HCT116 (cell line): ENCODE data around the gene THOC2. TPM values are rescaled to one million over a fixed set of nuclear protein-coding genes. Genes with fewer than 3 reads are reported as not detected.

Source experiments
- ATAC-seq: fragments of 200-7000 bp; cut with Tn5 transposase; 2 replicates; pipeline ENCODE4 v1.9.1; 2020; ENCODE audit warnings: mild to moderate bottlenecking, moderate library complexity
- BruUV-seq: library from RNA; stranded (reverse); fragments of 400-500 nt; replicated peaks from 2 replicates; lab custom pipeline; 2021; lab: Mats Ljungman, UMichigan
- CTCF ChIA-PET: fragments of 300-600 bp; sonication (Branson Sonifier 250); formaldehyde crosslinking; loops from one replicate; lab custom pipeline; 2021; ENCODE audit warnings: antibody characterized with exemption; lab: Charles Lee
- POLR2A ChIA-PET: fragments of 300-600, 350-600 bp; sonication (Branson Sonifier 250); formaldehyde crosslinking; loops from one replicate; lab custom pipeline; 2021; ENCODE audit warnings: antibody characterized with exemption; lab: Charles Lee
- RAD21 ChIA-PET, 2 experiments: fragments of 300-600 bp; sonication (Branson Sonifier 250); formaldehyde crosslinking; loops; one replicate each; lab custom pipeline; 2023; ENCODE audit warnings: low total read pairs in 2 of 2; ENCODE audit not compliant: uncharacterized antibody in 2 of 2, unreplicated experiment in 2 of 2, low non-redundant PET in 1 of 2; lab: Charles Lee
- DNase-seq: peaks from one replicate; pipeline ENCODE4 v3.0.0-alpha.2; 2010; ENCODE audit warnings: low read depth, low spot score
- H2AFZ ChIP-seq: fragments of 200-600 bp; shearing (Covaris generic), sonication (generic); 2 replicates; pipeline ENCODE4 v1.6.1; 2017; ENCODE audit warnings: low read depth, mixed run types, mixed read lengths, antibody characterized with exemption, low read length; ENCODE audit not compliant: poor library complexity, severe bottlenecking
- H3K27ac ChIP-seq: 2 replicates; pipeline ENCODE4 v1.5.1; 2012; ENCODE audit warnings: low read depth, low read length
- H3K27me3 ChIP-seq: fragments of 200-600 bp; sonication (generic); 2 replicates; pipeline ENCODE4 v1.6.1; 2016; ENCODE audit warnings: mixed run types, low read length, mixed read lengths; ENCODE audit not compliant: insufficient read depth
- H3K36me3 ChIP-seq, 2 experiments: fragments of 200-500 bp in 1 of 2; fragments of 200-600 bp in 1 of 2; sonication (Bioruptor generic) in 1 of 2; sonication (generic) in 1 of 2; 2 replicates each; pipeline versions ENCODE4 v1.5.1 to v1.6.1; 2014 to 2016; ENCODE audit warnings: low read length in 2 of 2, inconsistent platforms in 1 of 2, mixed read lengths in 1 of 2, mixed run types in 1 of 2; ENCODE audit not compliant: insufficient read depth in 2 of 2, control insufficient read depth in 1 of 2
- H3K4me1 ChIP-seq, 2 experiments: fragments of 200-600 bp in 1 of 2; sonication (generic) in 1 of 2; 2 replicates each; pipeline versions ENCODE4 v1.5.1 to v1.6.1; 2012 to 2017; ENCODE audit warnings: low read length in 2 of 2, inconsistent platforms in 1 of 2, mild to moderate bottlenecking in 1 of 2, mixed read lengths in 1 of 2, mixed run types in 1 of 2, moderate library complexity in 1 of 2; ENCODE audit not compliant: insufficient read depth in 2 of 2, control insufficient read depth in 1 of 2
- H3K4me2 ChIP-seq: fragments of 200-600 bp; sonication (generic); 2 replicates; pipeline ENCODE4 v1.6.1; 2017; ENCODE audit warnings: mixed run types, low read length, mixed read lengths
- H3K4me3 ChIP-seq, 2 experiments: fragments of 200-600 bp in 1 of 2; sonication (generic) in 1 of 2; replicated peaks in 1 of 2; 2 replicates each; pipeline ENCODE4 v1.5.1; 2011 to 2016; ENCODE audit warnings: low read length in 2 of 2, control low read depth in 1 of 2, low read depth in 1 of 2, mild to moderate bottlenecking in 1 of 2, mixed read lengths in 1 of 2, mixed run types in 1 of 2
- H3K79me2 ChIP-seq: fragments of 200-600 bp; sonication (generic); 2 replicates; pipeline ENCODE4 v1.6.1; 2017; ENCODE audit warnings: mild to moderate bottlenecking, mixed run types, low read length, moderate library complexity, mixed read lengths; ENCODE audit not compliant: insufficient read depth
- H3K9ac ChIP-seq: fragments of 200-600 bp; sonication (generic); 2 replicates; pipeline ENCODE4 v1.6.1; 2016; ENCODE audit warnings: low read length, mixed read lengths
- H3K9me2 ChIP-seq: fragments of 200-600 bp; sonication (generic), shearing (Covaris generic); 2 replicates; pipeline ENCODE4 v1.6.1; 2017; ENCODE audit warnings: mixed run types, mild to moderate bottlenecking, moderate library complexity; ENCODE audit not compliant: insufficient read depth
- H3K9me3 ChIP-seq, 2 experiments: fragments of 200-500 bp in 1 of 2; fragments of 200-600 bp in 1 of 2; sonication (Bioruptor generic) in 1 of 2; sonication (generic) in 1 of 2; 2 replicates each; pipeline ENCODE4 v1.6.1; 2014 to 2017; ENCODE audit warnings: low read length in 2 of 2, mixed read lengths in 2 of 2, inconsistent platforms in 1 of 2, low read depth in 1 of 2, mild to moderate bottlenecking in 1 of 2, mixed run types in 1 of 2, moderate library complexity in 1 of 2; ENCODE audit not compliant: control insufficient read depth in 1 of 2, insufficient read depth in 1 of 2
- H4K20me1 ChIP-seq: fragments of 200-600 bp; sonication (generic), shearing (Covaris generic); 2 replicates; pipeline ENCODE4 v1.6.1; 2017; ENCODE audit warnings: mixed run types, mild to moderate bottlenecking, moderate library complexity; ENCODE audit not compliant: insufficient read depth
- CBX3 ChIP-seq: IDR thresholded peaks from 2 replicates; pipeline ENCODE4 v1.6.1; 2012; ENCODE audit warnings: low read depth
- EGR1 ChIP-seq: IDR thresholded peaks from 2 replicates; pipeline ENCODE4 v1.6.1; 2012; ENCODE audit warnings: low read depth
- EZH2 ChIP-seq: fragments of 200-600 bp; sonication (generic); IDR thresholded peaks from 2 replicates; pipeline ENCODE4 v1.6.1; 2017; ENCODE audit warnings: antibody characterized with exemption, mixed run types
- FOSL1 ChIP-seq: IDR thresholded peaks from 2 replicates; pipeline ENCODE4 v1.6.1; 2012; ENCODE audit warnings: low read depth
- POLR2A ChIP-seq: IDR thresholded peaks from 2 replicates; pipeline ENCODE4 v1.7.0; 2011; ENCODE audit warnings: borderline replicate concordance; ENCODE audit not compliant: insufficient read depth, insufficient read length; ENCODE audit errors: extremely low read depth
- POLR2AphosphoS5 ChIP-seq: IDR thresholded peaks from 2 replicates; pipeline ENCODE4 v1.6.1; 2011; ENCODE audit warnings: mild to moderate bottlenecking, low read depth, low read length, moderate library complexity
- SIN3A ChIP-seq: IDR thresholded peaks from 2 replicates; pipeline ENCODE4 v1.6.1; 2012; ENCODE audit warnings: low read depth
- TCF7L2 ChIP-seq: IDR thresholded peaks from 2 replicates; pipeline ENCODE4 v1.7.0; 2011; ENCODE audit warnings: borderline replicate concordance, inconsistent platforms; ENCODE audit not compliant: insufficient read depth, insufficient read length; ENCODE audit errors: extremely low read depth
- ZFX ChIP-seq: fragments of 450-650 bp; IDR thresholded peaks from 2 replicates; pipeline ENCODE4 v1.6.1; 2017
- intact Hi-C: fragments of 100-400 bp; cut with micrococcal nuclease; formaldehyde crosslinking; loops from 2 replicates; pipeline ENCODE4 v1.10.0; 2022
- total RNA-seq: library from RNA; stranded (reverse); gene quantifications from one replicate; pipeline ENCODE4 v1.2.1, GENCODE V29; 2021; ENCODE audit not compliant: unreplicated experiment
- TF ChIP-seq, protein P1 (sequence below): IDR thresholded peaks from 2 replicates; pipeline ENCODE4 v1.6.1; 2012; ENCODE audit warnings: low read depth
- TF ChIP-seq, protein P2 (sequence below): IDR thresholded peaks from 2 replicates; pipeline ENCODE4 v1.6.1; 2012

Gene THOC2
- total RNA-seq, 1 experiment from 2014 or later: 85.3 TPM

DNA sequence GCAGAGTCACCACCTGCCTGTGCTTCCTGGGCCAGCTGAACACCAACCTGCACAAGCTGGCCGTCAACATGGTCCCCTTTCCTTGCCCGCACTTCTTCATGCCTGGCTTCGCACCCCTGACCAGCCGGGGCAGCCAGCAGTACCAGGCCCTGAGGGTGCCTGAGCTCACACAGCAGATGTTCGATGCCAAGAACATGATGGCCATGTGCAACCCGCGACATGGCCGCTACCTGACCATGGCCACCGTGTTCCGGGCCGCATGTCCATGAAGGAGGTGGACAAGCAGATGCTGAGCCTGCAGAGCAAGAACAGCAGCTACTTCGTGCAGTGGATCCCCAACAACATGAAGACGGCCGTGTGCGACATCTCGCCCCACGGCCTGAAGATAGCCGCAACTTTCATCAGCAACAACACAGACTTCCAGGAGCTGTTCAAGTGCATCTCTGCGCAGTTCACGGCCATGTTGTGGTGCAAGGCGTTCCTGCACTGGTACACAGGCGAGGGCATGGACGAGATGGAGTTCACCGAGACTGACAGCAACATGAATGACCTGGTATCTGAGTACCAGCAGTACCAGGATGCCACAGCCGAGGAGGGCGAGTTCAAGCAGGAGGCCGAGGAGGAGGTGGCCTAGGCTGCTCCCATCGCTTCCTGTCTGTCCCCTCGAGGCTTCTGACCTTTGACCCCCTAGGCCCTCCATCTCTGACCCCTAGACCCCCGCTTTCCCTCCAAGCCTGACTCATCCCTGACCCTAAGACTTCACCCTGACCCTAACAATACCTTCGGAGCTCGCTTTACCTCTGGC is 170.3 kb downstream of the THOC2 start:
- H3K79me2 ChIP-seq: no peaks in the 10 kb centered on the region
- no TSS peak for BruUV-seq
- H3K27ac ChIP-seq: no peak overlapping the region
- H3K4me3 ChIP-seq: no peak overlapping the region
- TF ChIP-seq POLR2A (no peak), SIN3A (no peak), TCF7L2 (no peak), FOSL1 (no peak)
- TF ChIP-seq, all 23 proteins: peak for 0
- Histone ChIP-seq H3K9me2 (no peaks in the 10 kb centered on the region), H3K36me3 (no peaks in the 10 kb centered on the region), H3K27me3 (no peaks in the 10 kb centered on the region), H4K20me1 (no peaks in the 10 kb centered on the region), H3K4me2 (no peak overlapping the region), H3K9ac (no peak overlapping the region), H2AFZ (no peak overlapping the region), H3K9me3 (no peaks in the 10 kb centered on the region), H3K4me1 (no peaks in the 10 kb centered on the region)
- ATAC-seq (no peak), DNase-seq (no peak)
- intact Hi-C loops: no loop called here
- CTCF ChIA-PET: no interaction called here
- RAD21 ChIA-PET: no interaction called here
- POLR2A ChIA-PET: no interaction called here

DNA sequence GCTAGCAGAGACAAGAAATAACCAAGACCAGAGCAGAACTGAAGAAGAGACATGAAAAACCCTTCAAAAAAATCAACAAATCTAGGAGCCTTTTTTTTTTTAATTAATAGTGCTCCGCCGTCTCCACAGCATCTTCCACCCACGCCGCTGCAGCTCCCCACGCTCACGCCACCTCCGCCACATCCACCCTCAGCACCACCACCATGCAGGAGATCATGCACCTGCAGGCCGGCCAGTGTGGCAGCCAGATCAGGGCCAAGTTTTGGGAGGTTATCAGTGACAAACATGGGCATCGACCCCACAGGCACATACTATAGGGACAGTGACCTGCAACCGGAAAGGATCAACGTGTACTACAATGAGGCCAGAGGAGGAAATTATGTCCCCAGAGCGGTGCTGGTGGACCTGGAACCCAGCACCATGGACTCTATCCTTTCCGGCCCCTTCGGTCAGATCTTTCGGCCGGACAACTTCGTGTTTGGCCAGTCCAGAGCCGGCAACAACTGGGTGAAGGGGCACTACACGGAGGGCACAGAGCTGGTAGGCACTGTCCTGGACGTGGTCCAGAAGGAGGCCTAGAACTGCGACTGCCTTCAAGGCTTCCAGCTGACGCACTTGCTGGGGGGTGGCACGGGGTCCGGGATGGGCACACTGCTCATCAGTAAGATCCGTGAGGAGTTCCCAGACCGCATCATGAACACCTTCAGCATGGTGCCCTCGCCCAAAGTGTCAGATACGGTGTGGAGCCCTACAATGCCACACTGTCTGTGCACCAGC is 171.2 kb downstream of the THOC2 start:
- ChIA-PET RAD21 (no interaction called here), CTCF (no interaction called here), POLR2A (no interaction called here)
- H2AFZ ChIP-seq: no peak overlapping the region
- no peak overlapping the region for H3K4me3 ChIP-seq
- DNase-seq (no peak), ATAC-seq (no peak)
- no peak for TF ChIP-seq CBX3
- TF ChIP-seq EGR1: no peak
- TF ChIP-seq, protein P1, sequence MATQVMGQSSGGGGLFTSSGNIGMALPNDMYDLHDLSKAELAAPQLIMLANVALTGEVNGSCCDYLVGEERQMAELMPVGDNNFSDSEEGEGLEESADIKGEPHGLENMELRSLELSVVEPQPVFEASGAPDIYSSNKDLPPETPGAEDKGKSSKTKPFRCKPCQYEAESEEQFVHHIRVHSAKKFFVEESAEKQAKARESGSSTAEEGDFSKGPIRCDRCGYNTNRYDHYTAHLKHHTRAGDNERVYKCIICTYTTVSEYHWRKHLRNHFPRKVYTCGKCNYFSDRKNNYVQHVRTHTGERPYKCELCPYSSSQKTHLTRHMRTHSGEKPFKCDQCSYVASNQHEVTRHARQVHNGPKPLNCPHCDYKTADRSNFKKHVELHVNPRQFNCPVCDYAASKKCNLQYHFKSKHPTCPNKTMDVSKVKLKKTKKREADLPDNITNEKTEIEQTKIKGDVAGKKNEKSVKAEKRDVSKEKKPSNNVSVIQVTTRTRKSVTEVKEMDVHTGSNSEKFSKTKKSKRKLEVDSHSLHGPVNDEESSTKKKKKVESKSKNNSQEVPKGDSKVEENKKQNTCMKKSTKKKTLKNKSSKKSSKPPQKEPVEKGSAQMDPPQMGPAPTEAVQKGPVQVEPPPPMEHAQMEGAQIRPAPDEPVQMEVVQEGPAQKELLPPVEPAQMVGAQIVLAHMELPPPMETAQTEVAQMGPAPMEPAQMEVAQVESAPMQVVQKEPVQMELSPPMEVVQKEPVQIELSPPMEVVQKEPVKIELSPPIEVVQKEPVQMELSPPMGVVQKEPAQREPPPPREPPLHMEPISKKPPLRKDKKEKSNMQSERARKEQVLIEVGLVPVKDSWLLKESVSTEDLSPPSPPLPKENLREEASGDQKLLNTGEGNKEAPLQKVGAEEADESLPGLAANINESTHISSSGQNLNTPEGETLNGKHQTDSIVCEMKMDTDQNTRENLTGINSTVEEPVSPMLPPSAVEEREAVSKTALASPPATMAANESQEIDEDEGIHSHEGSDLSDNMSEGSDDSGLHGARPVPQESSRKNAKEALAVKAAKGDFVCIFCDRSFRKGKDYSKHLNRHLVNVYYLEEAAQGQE: no peak
- TF ChIP-seq, protein P2, sequence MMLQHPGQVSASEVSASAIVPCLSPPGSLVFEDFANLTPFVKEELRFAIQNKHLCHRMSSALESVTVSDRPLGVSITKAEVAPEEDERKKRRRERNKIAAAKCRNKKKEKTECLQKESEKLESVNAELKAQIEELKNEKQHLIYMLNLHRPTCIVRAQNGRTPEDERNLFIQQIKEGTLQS: no peak
- TF ChIP-seq EZH2: no peak
- TF ChIP-seq POLR2AphosphoS5: no peak
- TF ChIP-seq ZFX: no peak
- TF ChIP-seq TCF7L2: no peak
- no peak for TF ChIP-seq FOSL1
- no peaks in the 10 kb centered on the region for H3K4me1 ChIP-seq
- no peak overlapping the region for H3K27ac ChIP-seq
- no peaks in the 10 kb centered on the region for H3K9me2 ChIP-seq
- intact Hi-C loops: no loop called here
- H3K36me3 ChIP-seq: no peaks in the 10 kb centered on the region
- no peak overlapping the region for H3K4me2 ChIP-seq
- H3K9ac ChIP-seq: no peak overlapping the region
- H3K9me3 ChIP-seq: no peaks in the 10 kb centered on the region
- no TSS peak for BruUV-seq
- H4K20me1 ChIP-seq: no peaks in the 10 kb centered on the region
- no peaks in the 10 kb centered on the region for H3K79me2 ChIP-seq
- no peaks in the 10 kb centered on the region for H3K27me3 ChIP-seq
